Smooth muscle cell (in vitro differentiated cells): ENCODE results near the gene EPHA3. TPM values are rescaled to one million over a fixed set of nuclear protein-coding genes. Genes with fewer than 3 reads are reported as not detected.

ENCODE experiments used
- DNase-seq: peaks from one replicate; lab custom pipeline; 2025; ENCODE audit not compliant: unreplicated experiment; lab: John Stamatoyannopoulos, UW
- H2AFZ ChIP-seq: fragments of 200-600 bp; sonication (generic); 2 replicates; pipeline ENCODE4 v1.6.0; 2016; ENCODE audit warnings: antibody characterized with exemption, low read depth, mild to moderate bottlenecking
- H3F3A ChIP-seq: fragments of 200-600 bp; sonication (generic); 2 replicates; pipeline ENCODE4 v1.6.0; 2017; ENCODE audit warnings: antibody characterized with exemption, low read depth
- H3K27ac ChIP-seq: fragments of 200-600 bp; sonication (generic); 2 replicates; pipeline ENCODE4 v1.5.1; 2016; ENCODE audit warnings: low read depth, mild to moderate bottlenecking
- H3K27me3 ChIP-seq: fragments of 200-600 bp; sonication (generic); 2 replicates; pipeline ENCODE4 v1.6.1; 2016; ENCODE audit warnings: low read depth, mild to moderate bottlenecking
- H3K36me3 ChIP-seq: fragments of 200-600 bp; sonication (generic); 2 replicates; pipeline ENCODE4 v1.5.1; 2016; ENCODE audit warnings: low read depth
- H3K4me1 ChIP-seq: fragments of 200-600 bp; sonication (generic); 2 replicates; pipeline ENCODE4 v1.5.1; 2016; ENCODE audit warnings: low read depth
- H3K4me2 ChIP-seq: fragments of 200-600 bp; sonication (generic); 2 replicates; pipeline ENCODE4 v1.6.0; 2016; ENCODE audit warnings: mild to moderate bottlenecking
- H3K4me3 ChIP-seq: fragments of 200-600 bp; sonication (generic); 2 replicates; pipeline ENCODE4 v1.5.1; 2016; ENCODE audit warnings: mild to moderate bottlenecking
- H3K79me2 ChIP-seq: fragments of 200-600 bp; sonication (generic); 2 replicates; pipeline ENCODE4 v1.6.0; 2016; ENCODE audit warnings: low read depth, mild to moderate bottlenecking
- H3K9ac ChIP-seq: fragments of 200-600 bp; sonication (generic); 2 replicates; pipeline ENCODE4 v1.6.0; 2016; ENCODE audit warnings: low read depth
- H3K9me3 ChIP-seq: fragments of 200-600 bp; sonication (generic); replicated peaks from 2 replicates; pipeline ENCODE4 v1.5.1; 2016; ENCODE audit warnings: low read depth
- H4K20me1 ChIP-seq: fragments of 200-600 bp; sonication (generic); 2 replicates; pipeline ENCODE4 v1.6.0; 2016; ENCODE audit warnings: low read depth
- WGBS: methylation state at CpG from one replicate; pipeline ENCODE4 v1.1.7; 2016; ENCODE audit warnings: low lambda C conversion rate; 5-methylcytosine and 5-hydroxymethylcytosine counted together
- polyA plus RNA-seq: library from polyadenylated mRNA; unstranded; fragments of >200 nt; fragmentation: Nextera tagmentation; extraction: Ambion mirVana; gene quantifications from 2 replicates; pipeline ENCODE4 v1.2.1, GENCODE V29; 2016
- total RNA-seq: library from RNA; depleted of rRNA; stranded (reverse); fragments of >200 nt; gene quantifications from 2 replicates; pipeline ENCODE4 v1.2.3, GENCODE V29; 2014
- TF ChIP-seq, protein P1 (sequence below): fragments of 200-600 bp; sonication (generic); IDR thresholded peaks from 2 replicates; pipeline ENCODE4 v1.5.1; 2017; ENCODE audit warnings: borderline replicate concordance, mild to moderate bottlenecking, antibody characterized with exemption; ENCODE audit not compliant: insufficient read depth, poor library complexity, severe bottlenecking

The EPHA3 gene
- total and polyA plus RNA-seq, 2 experiments from 2014 or later: 0.62 to 1.7 TPM

DNA sequence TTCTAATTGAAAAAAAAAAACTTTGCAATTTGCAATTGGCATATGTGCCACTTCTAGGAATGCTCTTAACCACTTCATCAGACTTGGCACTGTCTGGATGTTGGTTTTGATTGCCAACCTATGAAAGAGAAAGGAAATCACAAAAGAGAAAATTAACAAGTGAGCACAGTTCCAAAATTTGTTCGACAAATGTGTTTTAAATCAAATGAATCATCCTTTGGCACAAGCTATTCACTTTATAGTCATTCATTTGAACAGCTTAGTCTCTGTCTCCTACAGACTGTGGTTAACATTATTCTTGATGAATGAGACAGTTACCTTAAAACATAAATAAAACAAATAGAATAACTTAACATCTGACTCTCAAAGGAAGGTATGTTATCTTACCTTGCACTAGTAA lies 265.0 kb downstream of the EPHA3 start:
- Histone ChIP-seq H3K4me2 (no peak overlapping the region), H3K4me1 (peaks cover 2% of the 10 kb centered on the region), H3K27ac (no peak overlapping the region), H3K27me3 (no peaks in the 10 kb centered on the region), H3F3A (no peaks in the 10 kb centered on the region), H3K9ac (no peak overlapping the region), H3K36me3 (no peaks in the 10 kb centered on the region), H2AFZ (no peak overlapping the region), H3K79me2 (no peaks in the 10 kb centered on the region), H4K20me1 (no peaks in the 10 kb centered on the region), H3K4me3 (no peak overlapping the region), H3K9me3 (no peaks in the 10 kb centered on the region)
- no peak for DNase-seq
- 59% methylated on average over 1 of the region's 1 CpG for WGBS
- TF ChIP-seq, protein P1, sequence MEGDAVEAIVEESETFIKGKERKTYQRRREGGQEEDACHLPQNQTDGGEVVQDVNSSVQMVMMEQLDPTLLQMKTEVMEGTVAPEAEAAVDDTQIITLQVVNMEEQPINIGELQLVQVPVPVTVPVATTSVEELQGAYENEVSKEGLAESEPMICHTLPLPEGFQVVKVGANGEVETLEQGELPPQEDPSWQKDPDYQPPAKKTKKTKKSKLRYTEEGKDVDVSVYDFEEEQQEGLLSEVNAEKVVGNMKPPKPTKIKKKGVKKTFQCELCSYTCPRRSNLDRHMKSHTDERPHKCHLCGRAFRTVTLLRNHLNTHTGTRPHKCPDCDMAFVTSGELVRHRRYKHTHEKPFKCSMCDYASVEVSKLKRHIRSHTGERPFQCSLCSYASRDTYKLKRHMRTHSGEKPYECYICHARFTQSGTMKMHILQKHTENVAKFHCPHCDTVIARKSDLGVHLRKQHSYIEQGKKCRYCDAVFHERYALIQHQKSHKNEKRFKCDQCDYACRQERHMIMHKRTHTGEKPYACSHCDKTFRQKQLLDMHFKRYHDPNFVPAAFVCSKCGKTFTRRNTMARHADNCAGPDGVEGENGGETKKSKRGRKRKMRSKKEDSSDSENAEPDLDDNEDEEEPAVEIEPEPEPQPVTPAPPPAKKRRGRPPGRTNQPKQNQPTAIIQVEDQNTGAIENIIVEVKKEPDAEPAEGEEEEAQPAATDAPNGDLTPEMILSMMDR: no peak

DNA sequence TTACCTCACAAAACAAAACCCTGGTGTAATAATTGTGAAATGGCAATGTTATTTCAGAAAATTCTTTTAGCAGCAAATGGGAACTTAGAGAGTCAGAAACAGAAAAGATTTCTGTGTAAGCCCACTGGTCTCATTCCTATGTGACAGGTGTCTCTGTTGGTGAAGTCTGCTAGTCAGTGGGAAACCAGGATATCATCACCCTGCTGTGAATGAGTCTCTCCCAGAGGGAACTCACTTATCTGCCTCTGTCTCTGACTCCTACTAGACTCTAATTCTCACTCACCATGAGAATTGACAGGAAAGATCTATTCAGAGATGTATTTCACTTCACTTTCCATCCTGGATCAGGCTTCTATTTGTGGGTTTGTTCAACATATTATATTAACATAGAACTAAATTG lies 266.0 kb downstream of the EPHA3 start:
- H3K27ac ChIP-seq: no peak overlapping the region
- DNase-seq: no peak
- no peaks in the 10 kb centered on the region for H3K27me3 ChIP-seq
- H3K9ac ChIP-seq: no peak overlapping the region
- H3K4me3 ChIP-seq: no peak overlapping the region
- no peaks in the 10 kb centered on the region for H4K20me1 ChIP-seq
- no peaks in the 10 kb centered on the region for H3F3A ChIP-seq
- TF ChIP-seq, protein P1: no peak
- H3K4me2 ChIP-seq: no peak overlapping the region
- H2AFZ ChIP-seq: no peak overlapping the region
- peaks cover 2% of the 10 kb centered on the region for H3K4me1 ChIP-seq
- H3K36me3 ChIP-seq: no peaks in the 10 kb centered on the region
- H3K79me2 ChIP-seq: no peaks in the 10 kb centered on the region
- no peaks in the 10 kb centered on the region for H3K9me3 ChIP-seq

DNA sequence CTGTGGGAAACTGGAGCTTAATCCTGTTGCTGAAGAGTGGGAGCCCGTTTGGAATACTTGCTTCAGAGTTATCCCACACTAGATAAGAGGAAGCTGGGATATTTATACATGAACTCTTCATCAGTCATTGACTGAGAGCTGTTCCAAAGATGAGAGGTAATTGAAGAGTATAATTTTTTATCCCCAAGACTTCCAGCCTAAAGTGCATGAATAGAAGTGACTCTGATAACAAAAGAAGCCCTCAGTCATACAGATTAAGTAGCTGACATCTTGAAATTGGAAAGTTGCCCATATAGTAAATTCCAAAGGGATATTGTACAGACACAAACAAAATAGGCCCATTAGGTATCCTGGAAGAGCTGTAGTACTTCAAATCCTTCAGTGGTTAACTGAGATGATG lies 268.0 kb downstream of the EPHA3 start:
- no peaks in the 10 kb centered on the region for H3K9me3 ChIP-seq
- WGBS: 16% methylated on average over 1 of the region's 1 CpG
- TF ChIP-seq, protein P1: no peak

DNA sequence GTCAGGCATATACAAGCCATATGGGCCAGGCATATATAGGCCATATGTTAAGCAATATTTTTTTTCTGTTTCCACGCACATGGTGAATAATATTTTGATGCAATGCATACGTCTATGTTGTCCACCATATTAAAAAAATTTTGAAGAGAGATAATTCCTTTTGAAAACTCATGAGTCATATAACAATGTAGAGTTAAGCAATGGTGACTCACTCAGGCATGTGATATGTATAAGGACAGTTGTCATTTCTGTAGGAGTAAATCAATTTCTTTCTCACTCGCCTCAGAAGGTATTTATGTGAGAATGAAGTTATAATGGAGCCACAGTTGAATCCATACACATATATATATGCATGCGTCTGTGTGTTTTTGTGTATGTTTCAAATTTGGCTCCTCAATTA lies 272.6 kb downstream of the EPHA3 start:
- Histone ChIP-seq H3K27me3 (no peaks in the 10 kb centered on the region), H3K4me2 (no peak overlapping the region), H4K20me1 (no peaks in the 10 kb centered on the region), H3K4me3 (no peak overlapping the region), H3K4me1 (peaks cover 2% of the 10 kb centered on the region), H3K36me3 (no peaks in the 10 kb centered on the region), H3F3A (no peaks in the 10 kb centered on the region), H3K27ac (no peak overlapping the region), H3K9me3 (no peaks in the 10 kb centered on the region), H3K79me2 (no peaks in the 10 kb centered on the region), H2AFZ (no peak overlapping the region), H3K9ac (no peak overlapping the region)
- TF ChIP-seq, protein P1: no peak
- DNase-seq: no peak
- WGBS: 73% methylated on average over 4 of the region's 4 CpGs

More for the DNA sequence above, 268.0 kb downstream of the EPHA3 start:
- no peaks in the 10 kb centered on the region for H3K27me3 ChIP-seq
- H2AFZ ChIP-seq: peak overlapping the region; percentile 60
- H3K4me2 ChIP-seq: no peak overlapping the region
- no peak for DNase-seq
- H3K79me2 ChIP-seq: no peaks in the 10 kb centered on the region
- no peak overlapping the region for H3K9ac ChIP-seq
- H3K4me1 ChIP-seq: peaks cover 2% of the 10 kb centered on the region
- H3F3A ChIP-seq: no peaks in the 10 kb centered on the region
- H3K4me3 ChIP-seq: no peak overlapping the region
- no peaks in the 10 kb centered on the region for H3K36me3 ChIP-seq
- no peaks in the 10 kb centered on the region for H4K20me1 ChIP-seq
- no peak overlapping the region for H3K27ac ChIP-seq
